Astrocyte of the spinal cord (primary cell): ENCODE results near the gene FRMD3.

Source experiments
- DNase-seq: peaks from one replicate; pipeline ENCODE4 v3.0.0; 2011; ENCODE audit warnings: low read depth, low spot score
- H3K4me3 ChIP-seq: 2 replicates; pipeline ENCODE4 v1.5.1; 2011; ENCODE audit warnings: low read depth, mild to moderate bottlenecking, low read length, moderate library complexity
- CTCF ChIP-seq: IDR thresholded peaks from 2 replicates; pipeline ENCODE4 v1.5.1; 2012; ENCODE audit warnings: low read depth, mild to moderate bottlenecking, low read length, inconsistent platforms
- in situ Hi-C: cut with HindIII; loops from 2 replicates; pipeline ENCODE4 v1.10.0; 2017; ENCODE audit warnings: low sequenced_read_pairs

The FRMD3 gene

GRCh38 chr9:83435301-83435700 is 102.9 kb downstream of the FRMD3 start:
- TF ChIP-seq CTCF = no peak
- DNase-seq = no peak
- in situ Hi-C loops = no loop called here
- no peak overlapping the region for H3K4me3 ChIP-seq

GRCh38 chr9:83434254-83434653 is 103.9 kb downstream of the FRMD3 start:
- no peak overlapping the region for H3K4me3 ChIP-seq
- no peak for TF ChIP-seq CTCF
- no peak for DNase-seq
- in situ Hi-C loops = no loop called here

- no peak for TF ChIP-seq CTCF
- H3K4me3 ChIP-seq = no peak overlapping the region
- DNase-seq = no peak
- in situ Hi-C loops = no loop called here
Observed at GRCh38 chr9:83433846-83434245, 104.4 kb downstream of the FRMD3 start.

GRCh38 chr9:83432877-83433550 is 105.2 kb downstream of the FRMD3 start:
- in situ Hi-C loops = no loop called here
- no peak overlapping the region for H3K4me3 ChIP-seq
- no peak for TF ChIP-seq CTCF
- DNase-seq = no peak

- in situ Hi-C loops = no loop called here
- H3K4me3 ChIP-seq = no peak overlapping the region
- DNase-seq = peak; percentile 66
- no peak for TF ChIP-seq CTCF
Observed at GRCh38 chr9:83432104-83432627, 106.0 kb downstream of the FRMD3 start.

- no peak for TF ChIP-seq CTCF
- in situ Hi-C loops = no loop called here
- no peak for DNase-seq
- no peak overlapping the region for H3K4me3 ChIP-seq
Observed at GRCh38 chr9:83431101-83432060, 106.8 kb downstream of the FRMD3 start.
